HG03378 (cell line): Measurements from ENCODE around the gene DPRX.
"Not testable (repeated sequence)": the region's sequence is repeated elsewhere in the genome, so short reads cannot be mapped to it uniquely, and the experiment has no call there.

Source experiments
- ATAC-seq: cut with Tn5 transposase; IDR thresholded peaks from one replicate; pipeline ENCODE4 v1.9.1; 2021; ENCODE audit warnings: mild to moderate bottlenecking, moderate library complexity; ENCODE audit not compliant: unreplicated experiment

The DPRX gene

GRCh38 chr19:53644061-53644816 lies 12.4 kb downstream of the DPRX start:
- no peak for ATAC-seq

- no peak for ATAC-seq
These were observed 14.3 kb downstream of the DPRX start for GRCh38 chr19:53646144-53646543.

GRCh38 chr19:53647350-53647749 lies 15.6 kb downstream of the DPRX start:
- ATAC-seq: no peak

- no peak for ATAC-seq
These were observed 16.0 kb downstream of the DPRX start for GRCh38 chr19:53647792-53648191.

GRCh38 chr19:53649746-53650593 lies 18.2 kb downstream of the DPRX start:
- no peak for ATAC-seq

- no peak for ATAC-seq
These were observed 20.7 kb downstream of the DPRX start for GRCh38 chr19:53652476-53652875.

GRCh38 chr19:53655042-53655665 lies 23.4 kb downstream of the DPRX start:
- ATAC-seq: no peak

- ATAC-seq: no peak
These were observed 25.5 kb downstream of the DPRX start for GRCh38 chr19:53657330-53657729.

- no peak for ATAC-seq
These were observed 26.0 kb downstream of the DPRX start for GRCh38 chr19:53657778-53658177.

- ATAC-seq: no peak
These were observed 27.5 kb downstream of the DPRX start for GRCh38 chr19:53659292-53659691.

GRCh38 chr19:53660584-53660983 lies 28.8 kb downstream of the DPRX start:
- no peak for ATAC-seq

GRCh38 chr19:53662209-53662608 lies 30.4 kb downstream of the DPRX start:
- no peak for ATAC-seq

GRCh38 chr19:53664152-53664551 lies 32.4 kb downstream of the DPRX start:
- no peak for ATAC-seq

GRCh38 chr19:53664760-53665159 lies 33.0 kb downstream of the DPRX start:
- ATAC-seq: no peak

GRCh38 chr19:53666331-53666730 lies 34.5 kb downstream of the DPRX start:
- not testable (repeated sequence) for ATAC-seq

GRCh38 chr19:53668804-53669203 lies 37.0 kb downstream of the DPRX start:
- not testable (repeated sequence) for ATAC-seq

- no peak for ATAC-seq
These were observed 38.5 kb downstream of the DPRX start for GRCh38 chr19:53670345-53670744.

GRCh38 chr19:53671663-53672062 lies 39.9 kb downstream of the DPRX start:
- ATAC-seq: no peak
